Endodermal cell (in vitro differentiated cells): ENCODE measurements around the gene DYNLL2. TPM values are rescaled to one million over a fixed set of nuclear protein-coding genes. Genes with fewer than 3 reads are reported as not detected.
A peak's percentile ranks its signal among the peaks of the same experiment; 100 is the strongest.

Source experiments
- DNase-seq: peaks from one replicate; pipeline ENCODE4 v3.0.0-alpha.2; 2017
- H3K27ac ChIP-seq: 2 replicates; pipeline ENCODE4 v1.5.1; 2013; ENCODE audit warnings: mild to moderate bottlenecking, low read depth, low read length, moderate library complexity
- H3K27me3 ChIP-seq: 2 replicates; pipeline ENCODE4 v1.6.1; 2013; ENCODE audit warnings: mild to moderate bottlenecking, low read length, moderate library complexity; ENCODE audit not compliant: insufficient read depth, control insufficient read depth, poor library complexity, severe bottlenecking
- H3K36me3 ChIP-seq: 2 replicates; pipeline ENCODE4 v1.7.0; 2013; ENCODE audit warnings: mild to moderate bottlenecking, low read length, moderate library complexity; ENCODE audit not compliant: control insufficient read depth, insufficient read depth
- H3K4me1 ChIP-seq: one replicate; pipeline ENCODE4 v1.7.0; 2013; ENCODE audit warnings: low read length; ENCODE audit not compliant: control insufficient read depth, insufficient read depth
- H3K4me3 ChIP-seq: 2 replicates; pipeline ENCODE4 v1.5.1; 2013; ENCODE audit warnings: mild to moderate bottlenecking, low read length, moderate library complexity
- H3K9ac ChIP-seq: 2 replicates; pipeline ENCODE4 v1.6.1; 2013; ENCODE audit warnings: mild to moderate bottlenecking, low read length, moderate library complexity; ENCODE audit not compliant: poor library complexity, severe bottlenecking; ENCODE audit errors: extremely low read depth
- H3K9me3 ChIP-seq: 2 replicates; pipeline ENCODE4 v1.6.1; 2013; ENCODE audit warnings: mild to moderate bottlenecking, low read length, moderate library complexity; ENCODE audit not compliant: control insufficient read depth
- H3K27ac Mint-ChIP-seq: 2 replicates; pipeline ENCODE4 v1.8.0; 2020; ENCODE audit warnings: mixed read lengths
- H3K27me3 Mint-ChIP-seq: 2 replicates; pipeline ENCODE4 v1.8.0; 2021; ENCODE audit warnings: mild to moderate bottlenecking, mixed read lengths; ENCODE audit not compliant: insufficient read depth
- H3K36me3 Mint-ChIP-seq: 2 replicates; pipeline ENCODE4 v1.8.0; 2020; ENCODE audit warnings: low read depth, mixed read lengths
- H3K4me1 Mint-ChIP-seq: 2 replicates; pipeline ENCODE4 v1.8.0; 2020; ENCODE audit warnings: mixed read lengths
- H3K4me3 Mint-ChIP-seq: 2 replicates; pipeline ENCODE4 v1.8.0; 2020; ENCODE audit warnings: mild to moderate bottlenecking, moderate library complexity, mixed read lengths
- H3K9me3 Mint-ChIP-seq: 2 replicates; pipeline ENCODE4 v1.8.0; 2020; ENCODE audit warnings: mild to moderate bottlenecking, mixed read lengths
- CTCF ChIP-seq: fragments of 200-600 bp; sonication (generic); conservative IDR thresholded peaks from 2 replicates; pipeline ENCODE4 v1.5.0; 2021; ENCODE audit warnings: antibody characterized with exemption, mild to moderate bottlenecking
- WGBS, 2 experiments: methylation state at CpG; one replicate each; pipeline versions ENCODE4 v1.1.5 to v1.1.7; 2013; ENCODE audit warnings: missing lambda C conversion rate in 2 of 2, mixed read lengths in 1 of 2; ENCODE audit not compliant: insufficient coverage in 1 of 2, insufficient read length in 1 of 2; 5-methylcytosine and 5-hydroxymethylcytosine counted together
- long read RNA-seq, 4 experiments: library from polyadenylated mRNA in 2 of 4; library from RNA in 1 of 4; library from capped mRNA in 1 of 4; stranded (forward) in 3 of 4; unstranded in 1 of 4; transcript quantifications; one replicate each; pipeline ENCODE4 v2.0.0, GENCODE V29; 2020 to 2021; ENCODE audit warnings: inconsistent platforms in 1 of 4
- polyA plus RNA-seq, 2 experiments: library from polyadenylated mRNA; stranded (reverse); fragments of 50-300 nt; gene quantifications; one replicate each; pipeline ENCODE4 v1.2.3, GENCODE V29; 2013
- total RNA-seq, 2 donors: library from RNA; stranded (reverse); fragmentation: NEBNext Ultra II Directional in 1 of 2; extraction: Animal tissue kit (Norgen Biotek cat#: 25700) in 1 of 2; gene quantifications; 2 replicates in 1 of 2; 3 replicates in 1 of 2; pipeline ENCODE4 v1.2.1, GENCODE V29; 2021

Gene DYNLL2
- total RNA-seq = 10 to 100 TPM; 47.9 to 69.3 TPM
- polyA plus RNA-seq (2013, experiment 1 of 2) = 54.8 TPM
- 49.1 TPM for polyA plus RNA-seq (2013, experiment 2 of 2)
- long read RNA-seq, experiment 1, full-length matches to known transcripts = 30 of 102 reads
- long read RNA-seq, experiment 1, partial matches to known transcripts = 36 of 102 reads
- long read RNA-seq, experiment 1, other reads (novel, unspliced or antisense) = 36 of 102 reads
- long read RNA-seq, experiment 2, full-length matches to known transcripts = 5 of 10 reads
- long read RNA-seq, experiment 2, partial matches to known transcripts = 0 of 10 reads
- long read RNA-seq, experiment 2, other reads (novel, unspliced or antisense) = 5 of 10 reads
- long read RNA-seq, experiment 3, partial matches to known transcripts = 0 of 1 reads
- long read RNA-seq, experiment 3, other reads (novel, unspliced or antisense) = 1 of 1 reads
- long read RNA-seq, experiment 4, partial matches to known transcripts = 0 of 11 reads
- long read RNA-seq, experiment 4, other reads (novel, unspliced or antisense) = 11 of 11 reads

GRCh38 chr17:58082870-58083490 is at the start of gene DYNLL2:
Gene DYNLL2 (plus strand): TSS chr17:58083419. CDS start chr17:58087091, 3,672 bp downstream.
- H3K4me1 Mint-ChIP-seq = peaks cover 60% of the 10 kb centered on the region
- no peaks in the 10 kb centered on the region for H3K9me3 Mint-ChIP-seq
- peaks cover 32% of the 10 kb centered on the region for H3K36me3 ChIP-seq
- peaks cover 34% of the 10 kb centered on the region for H3K36me3 Mint-ChIP-seq
- no peak for TF ChIP-seq CTCF
- H3K27ac Mint-ChIP-seq = peak within 1 kb of the TSS; percentile 95
- H3K4me3 Mint-ChIP-seq = peak within 1 kb of the TSS; percentile 90
- peak; percentile 100 for DNase-seq
- H3K9ac ChIP-seq = peak within 1 kb of the TSS; percentile 76
- H3K9me3 ChIP-seq = no peaks in the 10 kb centered on the region
- H3K4me1 ChIP-seq = peaks cover 30% of the 10 kb centered on the region
- H3K27me3 ChIP-seq = no peaks in the 10 kb centered on the region
- peaks cover 6% of the 10 kb centered on the region for H3K27me3 Mint-ChIP-seq
- peak within 1 kb of the TSS; percentile 97 for H3K27ac ChIP-seq
- peak within 1 kb of the TSS; percentile 94 for H3K4me3 ChIP-seq
- WGBS, 2 experiments = 0 to 1% methylated on average over 2 to 40 of the region's 45 CpGs

GRCh38 chr17:58039975-58040374 is 43.2 kb upstream of the DYNLL2 start:
- no peak overlapping the region for H3K27ac Mint-ChIP-seq
- Histone ChIP-seq H3K4me1 (no peaks in the 10 kb centered on the region), H3K27me3 (peaks cover 11% of the 10 kb centered on the region), H3K36me3 (no peaks in the 10 kb centered on the region), H3K4me3 (no peak overlapping the region), H3K9ac (no peak overlapping the region), H3K27ac (no peak overlapping the region), H3K9me3 (no peaks in the 10 kb centered on the region)
- H3K27me3 Mint-ChIP-seq = peaks cover 11% of the 10 kb centered on the region
- no peak for DNase-seq
- H3K4me1 Mint-ChIP-seq = peaks cover 7% of the 10 kb centered on the region
- no peak overlapping the region for H3K4me3 Mint-ChIP-seq
- H3K9me3 Mint-ChIP-seq = no peaks in the 10 kb centered on the region
- no peaks in the 10 kb centered on the region for H3K36me3 Mint-ChIP-seq
- TF ChIP-seq CTCF = no peak
- WGBS, 2 experiments = 88 to 93% methylated on average over 3 of the region's 3 CpGs

- Mint-ChIP-seq H3K4me3 (no peak overlapping the region), H3K27me3 (peaks cover 11% of the 10 kb centered on the region), H3K27ac (no peak overlapping the region), H3K36me3 (no peaks in the 10 kb centered on the region), H3K9me3 (no peaks in the 10 kb centered on the region), H3K4me1 (peaks cover 7% of the 10 kb centered on the region)
- WGBS, 2 experiments = 90 to 97% methylated on average over 8 of the region's 8 CpGs
- Histone ChIP-seq H3K4me3 (no peak overlapping the region), H3K9ac (no peak overlapping the region), H3K27ac (no peak overlapping the region), H3K9me3 (no peaks in the 10 kb centered on the region), H3K36me3 (no peaks in the 10 kb centered on the region), H3K4me1 (no peaks in the 10 kb centered on the region), H3K27me3 (peaks cover 11% of the 10 kb centered on the region)
- TF ChIP-seq CTCF = no peak
- no peak for DNase-seq
Measured at GRCh38 chr17:58040386-58040785, 42.8 kb upstream of the DYNLL2 start.
